ENCODE data around the gene COL9A3.

COL9A3 gene

DNA sequence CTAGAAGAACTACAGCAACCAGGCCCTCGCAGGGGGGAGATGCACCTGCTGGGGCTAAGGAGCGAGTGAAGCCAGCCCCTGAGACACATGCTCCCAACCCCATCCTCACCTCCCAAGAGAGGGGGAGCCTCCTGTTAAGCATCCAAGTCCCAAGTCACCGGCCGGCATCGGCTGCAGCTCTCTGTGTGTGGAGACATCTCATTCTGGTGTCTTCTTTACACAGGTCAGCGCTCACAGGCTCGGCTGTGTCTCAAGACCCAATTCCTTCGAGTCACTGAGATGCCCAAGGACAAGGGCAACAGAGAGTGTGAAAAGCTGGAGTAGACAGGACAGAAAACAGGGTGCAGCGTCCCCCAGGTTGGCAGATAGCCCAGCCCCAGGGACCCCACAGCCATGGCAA is 41.6 kb upstream of the COL9A3 start:
- H3K4me3 ChIP-seq (ENCODE audit: low read length): no peak overlapping the region
- DNase-seq (ENCODE audit: low read depth): no peak
- TF ChIP-seq, protein P1, sequence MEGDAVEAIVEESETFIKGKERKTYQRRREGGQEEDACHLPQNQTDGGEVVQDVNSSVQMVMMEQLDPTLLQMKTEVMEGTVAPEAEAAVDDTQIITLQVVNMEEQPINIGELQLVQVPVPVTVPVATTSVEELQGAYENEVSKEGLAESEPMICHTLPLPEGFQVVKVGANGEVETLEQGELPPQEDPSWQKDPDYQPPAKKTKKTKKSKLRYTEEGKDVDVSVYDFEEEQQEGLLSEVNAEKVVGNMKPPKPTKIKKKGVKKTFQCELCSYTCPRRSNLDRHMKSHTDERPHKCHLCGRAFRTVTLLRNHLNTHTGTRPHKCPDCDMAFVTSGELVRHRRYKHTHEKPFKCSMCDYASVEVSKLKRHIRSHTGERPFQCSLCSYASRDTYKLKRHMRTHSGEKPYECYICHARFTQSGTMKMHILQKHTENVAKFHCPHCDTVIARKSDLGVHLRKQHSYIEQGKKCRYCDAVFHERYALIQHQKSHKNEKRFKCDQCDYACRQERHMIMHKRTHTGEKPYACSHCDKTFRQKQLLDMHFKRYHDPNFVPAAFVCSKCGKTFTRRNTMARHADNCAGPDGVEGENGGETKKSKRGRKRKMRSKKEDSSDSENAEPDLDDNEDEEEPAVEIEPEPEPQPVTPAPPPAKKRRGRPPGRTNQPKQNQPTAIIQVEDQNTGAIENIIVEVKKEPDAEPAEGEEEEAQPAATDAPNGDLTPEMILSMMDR (IDR thresholded peaks at IDR 0.05; ENCODE audit: insufficient read depth, low read depth, low read length, missing control alignments): no peak

DNA sequence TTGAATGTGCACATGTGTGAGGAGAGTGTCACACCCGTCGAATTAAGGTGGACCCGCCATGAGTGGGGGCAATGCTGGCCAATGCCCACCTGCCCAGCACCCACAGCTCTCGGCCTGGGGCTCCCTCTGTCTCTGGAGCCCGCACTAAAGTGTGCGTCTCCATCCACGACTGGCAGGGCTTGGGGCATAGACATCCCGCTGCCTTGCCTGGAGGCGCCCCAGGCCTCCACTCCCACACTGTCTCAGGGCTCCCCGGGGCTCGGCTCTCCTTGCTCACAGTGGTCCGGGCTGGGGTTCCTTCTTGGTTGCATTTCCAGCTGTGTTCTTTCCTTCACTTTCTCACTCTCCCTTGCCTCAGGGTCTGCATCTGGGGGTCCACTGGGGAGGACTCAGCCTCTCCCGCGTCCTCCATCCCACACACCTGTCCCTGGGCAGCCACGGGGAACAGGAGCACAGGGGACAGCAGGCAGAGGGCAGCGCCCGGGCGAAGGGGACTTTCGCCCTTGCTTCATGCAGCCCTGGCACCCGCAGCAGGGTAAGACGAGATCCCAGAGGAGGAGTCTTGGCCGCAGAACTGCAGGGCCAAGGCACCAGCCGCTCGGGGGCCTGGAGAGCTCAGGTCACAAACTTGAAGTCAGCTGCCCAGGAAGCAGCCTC is 40.7 kb upstream of the COL9A3 start:
- TF ChIP-seq, protein P1 (IDR thresholded peaks at IDR 0.05; ENCODE audit: insufficient read depth, low read depth, low read length, missing control alignments): no peak
- DNase-seq (ENCODE audit: low read depth): no peak
- H3K4me3 ChIP-seq (ENCODE audit: low read length): no peak overlapping the region

DNA sequence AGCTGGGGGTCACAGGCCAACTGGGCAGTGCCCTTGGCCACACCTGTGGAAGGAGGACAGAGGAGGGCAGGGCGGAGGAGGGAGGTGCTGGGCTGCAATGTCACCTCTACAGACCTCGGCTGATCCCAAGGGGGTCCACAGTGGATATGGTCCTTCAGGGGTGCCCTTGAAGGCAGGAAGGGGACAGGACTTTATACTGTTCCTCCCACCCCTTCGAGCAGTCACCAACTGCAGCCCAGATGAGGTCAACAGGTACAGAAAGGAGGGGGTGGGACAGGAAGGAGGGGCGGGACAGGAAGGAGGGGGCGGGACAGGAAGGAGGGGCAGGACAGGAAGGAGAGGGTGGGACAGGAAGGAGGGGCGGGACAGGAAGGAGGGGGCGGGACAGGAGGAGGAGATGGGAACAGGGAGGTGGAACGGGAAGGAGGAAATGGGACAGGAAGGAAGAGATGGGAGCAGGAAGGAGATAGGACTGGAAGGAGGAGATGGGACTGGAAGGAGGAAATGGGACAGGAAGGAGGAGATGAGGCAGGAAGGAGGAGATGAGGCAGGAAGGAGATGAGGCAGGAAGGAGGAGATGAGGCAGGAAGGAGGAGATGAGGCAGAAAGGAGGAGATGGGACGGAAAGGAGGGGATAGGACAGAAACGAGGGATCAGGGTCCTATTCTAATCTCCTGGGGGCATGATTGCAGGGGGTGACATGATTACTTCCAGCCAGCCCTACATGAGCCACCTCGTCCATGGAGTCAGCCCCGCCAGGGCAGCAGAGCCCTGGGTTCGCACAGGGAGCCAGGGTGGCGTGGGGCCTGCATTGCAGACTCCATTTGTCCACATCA is 39.9 kb upstream of the COL9A3 start:
- TF ChIP-seq, protein P1 (IDR thresholded peaks at IDR 0.05; ENCODE audit: insufficient read depth, low read depth, low read length, missing control alignments): no peak
- H3K4me3 ChIP-seq (ENCODE audit: low read length): no peak overlapping the region
- DNase-seq (ENCODE audit: low read depth): peak; percentile 46

DNA sequence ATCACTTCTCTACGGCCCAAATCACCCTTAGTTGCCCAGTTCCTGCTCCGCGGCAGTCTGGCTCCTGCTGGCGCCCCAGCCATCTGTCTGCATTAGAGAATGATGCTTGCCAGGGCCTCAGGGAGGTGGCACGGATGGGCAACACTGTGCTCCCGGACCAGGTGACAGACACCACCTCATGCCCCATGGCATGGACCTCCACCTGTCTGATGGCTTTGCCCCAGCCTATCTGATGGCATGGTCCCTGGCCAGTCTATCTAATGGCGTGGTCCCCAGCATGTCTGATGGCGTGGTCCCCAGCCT is 39.4 kb upstream of the COL9A3 start:
- H3K4me3 ChIP-seq (ENCODE audit: low read length): no peak overlapping the region
- no peak for DNase-seq (ENCODE audit: low read depth)
- TF ChIP-seq, protein P1 (IDR thresholded peaks at IDR 0.05; ENCODE audit: insufficient read depth, low read depth, low read length, missing control alignments): no peak

DNA sequence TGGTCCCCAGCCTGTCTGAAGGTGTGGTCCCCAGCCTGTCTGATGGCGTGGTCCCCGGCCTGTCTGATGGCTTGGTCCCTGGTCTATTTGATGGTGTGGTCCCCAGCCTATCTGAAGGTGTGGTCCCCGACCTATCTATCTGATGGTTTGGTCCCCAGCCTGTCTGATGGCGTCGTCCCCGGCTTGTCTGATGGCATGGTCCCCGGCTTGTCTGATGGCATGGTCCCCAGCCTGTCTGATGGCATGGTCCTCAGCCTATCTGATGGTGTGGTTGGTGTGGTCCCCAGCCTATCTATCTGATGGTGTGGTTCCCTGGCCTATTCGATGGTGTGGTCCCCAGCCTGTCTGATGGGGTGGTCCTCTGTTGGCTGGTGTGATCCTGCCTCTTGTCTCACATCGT is 38.8 kb upstream of the COL9A3 start:
- DNase-seq (ENCODE audit: low read depth): no peak
- H3K4me3 ChIP-seq (ENCODE audit: low read length): no peak overlapping the region
- TF ChIP-seq, protein P1 (IDR thresholded peaks at IDR 0.05; ENCODE audit: insufficient read depth, low read depth, low read length, missing control alignments): no peak

DNA sequence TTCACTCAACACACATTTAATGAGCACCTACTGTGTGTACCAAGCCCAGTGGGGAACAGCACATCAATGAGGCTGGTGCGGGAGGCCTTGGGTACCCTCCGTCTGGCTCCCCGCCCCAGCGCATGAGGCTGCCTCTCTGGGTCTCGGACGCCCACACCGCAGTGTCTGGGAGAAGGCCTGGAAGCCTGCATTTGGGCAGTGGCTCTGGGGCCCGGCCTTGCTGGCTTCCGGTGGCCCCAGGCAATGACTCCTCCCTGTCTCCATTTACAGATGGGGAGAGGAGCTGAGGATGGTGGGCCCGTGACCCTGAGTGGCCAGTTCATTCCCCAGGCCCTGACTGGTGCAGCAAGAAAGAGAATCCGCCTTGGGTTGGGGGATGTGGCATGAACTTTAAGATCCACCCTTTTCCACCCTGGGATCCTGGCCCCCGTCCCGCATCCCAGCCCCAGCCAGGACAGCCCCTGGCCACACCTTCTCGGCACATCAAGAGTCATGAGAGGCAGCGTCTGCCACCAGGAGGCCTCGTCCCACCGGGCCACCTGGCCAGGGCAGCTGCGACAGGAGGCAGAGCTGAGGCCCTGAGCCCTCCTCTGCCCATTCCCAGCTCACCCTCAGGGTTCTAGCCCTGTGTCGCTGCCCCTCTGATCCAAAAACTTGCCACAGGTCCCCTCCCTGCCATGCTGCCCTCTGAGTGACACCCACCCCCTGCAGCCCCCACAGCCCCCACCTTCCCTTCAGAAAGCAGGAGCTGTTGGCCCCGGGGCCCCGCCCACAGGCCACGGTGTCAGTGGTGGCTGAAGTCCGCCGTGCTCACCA is 38.0 kb upstream of the COL9A3 start:
- TF ChIP-seq, protein P1 (IDR thresholded peaks at IDR 0.05; ENCODE audit: insufficient read depth, low read depth, low read length, missing control alignments): no peak
- DNase-seq (ENCODE audit: low read depth): no peak
- no peak overlapping the region for H3K4me3 ChIP-seq (ENCODE audit: low read length)
